Vagina (tissue), 2 donors: Measurements from ENCODE around the gene DNMT3L. TPM values are rescaled to one million over a fixed set of nuclear protein-coding genes. Genes with fewer than 3 reads are reported as not detected.

Source experiments
- DNase-seq, 2 donors: peaks; one replicate each; pipeline ENCODE4 v3.0.0-alpha.2; 2017; ENCODE audit errors: extremely low spot score in 2 of 2
- H3K27ac ChIP-seq: fragments of 200-600 bp; sonication (generic); one replicate; pipeline ENCODE4 v1.5.1; 2019
- H3K27me3 ChIP-seq: fragments of 200-600 bp; sonication (generic); one replicate; pipeline ENCODE4 v1.5.1; 2019
- H3K36me3 ChIP-seq, 2 donors: fragments of 200-600 bp; sonication (generic); one replicate each; pipeline ENCODE4 v1.5.1; 2017 to 2019
- H3K4me1 ChIP-seq: fragments of 200-600 bp; sonication (generic); one replicate; pipeline ENCODE4 v1.5.1; 2019
- H3K4me3 ChIP-seq, 2 donors: fragments of 200-600 bp; sonication (generic); 1 replicate in 1 of 2; 2 replicates in 1 of 2; pipeline ENCODE4 v1.5.1; 2016 to 2019
- H3K9me3 ChIP-seq: fragments of 200-600 bp; sonication (generic); one replicate; pipeline ENCODE4 v1.5.1; 2019
- POLR2A ChIP-seq, 2 donors: fragments of 450-650 bp; IDR thresholded peaks; one replicate each; pipeline ENCODE4 v1.6.1; 2017; ENCODE audit warnings: antibody characterized with exemption in 2 of 2, mild to moderate bottlenecking in 2 of 2, moderate library complexity in 2 of 2
- POLR2AphosphoS5 ChIP-seq, 2 donors: sonication (generic); formaldehyde crosslinking; IDR thresholded peaks; one replicate each; pipeline ENCODE4 v1.9.0; 2017; ENCODE audit warnings: antibody characterized with exemption in 2 of 2, mild to moderate bottlenecking in 2 of 2, low read depth in 1 of 2; ENCODE audit not compliant: insufficient read depth in 1 of 2
- intact Hi-C: fragments of 100-400 bp; cut with DNase I; formaldehyde crosslinking; loops from one replicate; pipeline ENCODE4 v1.15.1; 2023
- total RNA-seq: library from RNA; depleted of rRNA; stranded (reverse); fragments of >200 nt; gene quantifications from one replicate; pipeline ENCODE4 v1.2.3, GENCODE V29; 2016
- TF ChIP-seq, protein P1 (sequence below), 3 experiments: fragments of 450-650 bp in 2 of 3; fragments of 200-600 bp in 1 of 3; sonication (generic) in 1 of 3; IDR thresholded peaks; one replicate each; pipeline ENCODE4 v1.5.1; 2017 to 2019; ENCODE audit warnings: antibody characterized with exemption in 3 of 3, mild to moderate bottlenecking in 2 of 3, moderate library complexity in 2 of 3

The DNMT3L gene
- total RNA-seq, 1 donor from 2014 or later: not detected

DNA sequence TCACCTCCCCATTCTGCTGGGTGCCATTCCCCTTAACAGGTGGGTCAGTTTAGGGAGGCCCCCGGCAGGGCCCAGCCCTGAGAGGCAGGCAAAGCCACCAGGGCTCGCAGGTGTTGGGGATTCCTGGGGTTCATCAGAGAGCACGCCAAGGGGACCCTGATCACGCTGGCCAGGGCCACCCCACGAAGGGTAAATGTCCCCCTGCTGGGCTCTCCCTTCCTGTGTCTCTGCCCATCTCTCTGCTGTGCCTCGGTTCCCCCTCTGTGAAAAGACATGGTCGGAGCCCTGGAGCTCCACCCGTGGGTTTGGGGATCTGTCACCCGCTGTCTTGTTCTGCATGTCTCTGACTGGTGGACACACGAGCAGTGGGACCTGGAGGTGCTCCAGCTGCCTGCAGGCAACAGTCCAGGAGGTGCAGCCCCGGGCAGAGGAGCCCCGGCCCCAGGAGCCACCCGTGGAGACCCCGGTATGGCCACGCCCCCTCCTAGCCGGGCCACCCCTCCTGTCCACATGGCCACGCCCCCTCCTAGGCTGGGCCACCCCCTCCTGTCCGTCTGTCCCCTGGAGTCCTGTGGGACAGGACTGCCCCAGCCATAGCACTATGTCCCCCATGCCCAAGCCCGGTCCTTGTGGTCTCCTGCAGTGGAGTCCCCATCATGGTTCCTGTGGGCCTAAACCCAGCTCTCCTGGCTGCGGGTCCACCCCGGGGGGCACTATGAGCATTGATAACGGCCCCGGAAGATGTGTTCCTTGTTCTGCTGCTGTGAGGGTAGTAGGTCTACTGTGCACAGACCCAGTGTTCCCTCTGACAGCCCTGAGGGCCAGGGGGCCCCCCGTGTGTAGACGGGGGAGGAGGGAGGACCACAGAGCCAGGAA is 30.5 kb upstream of the DNMT3L start:
- TF ChIP-seq POLR2AphosphoS5 (IDR thresholded peaks at IDR 0.05; ENCODE audit: insufficient read depth in 1 of 2, low read depth in 1 of 2) (no peak), POLR2A (IDR thresholded peaks at IDR 0.05) (no peak)
- TF ChIP-seq, protein P1, sequence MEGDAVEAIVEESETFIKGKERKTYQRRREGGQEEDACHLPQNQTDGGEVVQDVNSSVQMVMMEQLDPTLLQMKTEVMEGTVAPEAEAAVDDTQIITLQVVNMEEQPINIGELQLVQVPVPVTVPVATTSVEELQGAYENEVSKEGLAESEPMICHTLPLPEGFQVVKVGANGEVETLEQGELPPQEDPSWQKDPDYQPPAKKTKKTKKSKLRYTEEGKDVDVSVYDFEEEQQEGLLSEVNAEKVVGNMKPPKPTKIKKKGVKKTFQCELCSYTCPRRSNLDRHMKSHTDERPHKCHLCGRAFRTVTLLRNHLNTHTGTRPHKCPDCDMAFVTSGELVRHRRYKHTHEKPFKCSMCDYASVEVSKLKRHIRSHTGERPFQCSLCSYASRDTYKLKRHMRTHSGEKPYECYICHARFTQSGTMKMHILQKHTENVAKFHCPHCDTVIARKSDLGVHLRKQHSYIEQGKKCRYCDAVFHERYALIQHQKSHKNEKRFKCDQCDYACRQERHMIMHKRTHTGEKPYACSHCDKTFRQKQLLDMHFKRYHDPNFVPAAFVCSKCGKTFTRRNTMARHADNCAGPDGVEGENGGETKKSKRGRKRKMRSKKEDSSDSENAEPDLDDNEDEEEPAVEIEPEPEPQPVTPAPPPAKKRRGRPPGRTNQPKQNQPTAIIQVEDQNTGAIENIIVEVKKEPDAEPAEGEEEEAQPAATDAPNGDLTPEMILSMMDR (IDR thresholded peaks at IDR 0.05): no peak
- no peak for DNase-seq
- Histone ChIP-seq H3K27me3 (no peaks in the 10 kb centered on the region), H3K36me3 (no peaks in the 10 kb centered on the region), H3K4me3 (no peak overlapping the region), H3K9me3 (no peaks in the 10 kb centered on the region), H3K4me1 (peaks cover 24% of the 10 kb centered on the region), H3K27ac (no peak overlapping the region)
- intact Hi-C loops: no loop called here

DNA sequence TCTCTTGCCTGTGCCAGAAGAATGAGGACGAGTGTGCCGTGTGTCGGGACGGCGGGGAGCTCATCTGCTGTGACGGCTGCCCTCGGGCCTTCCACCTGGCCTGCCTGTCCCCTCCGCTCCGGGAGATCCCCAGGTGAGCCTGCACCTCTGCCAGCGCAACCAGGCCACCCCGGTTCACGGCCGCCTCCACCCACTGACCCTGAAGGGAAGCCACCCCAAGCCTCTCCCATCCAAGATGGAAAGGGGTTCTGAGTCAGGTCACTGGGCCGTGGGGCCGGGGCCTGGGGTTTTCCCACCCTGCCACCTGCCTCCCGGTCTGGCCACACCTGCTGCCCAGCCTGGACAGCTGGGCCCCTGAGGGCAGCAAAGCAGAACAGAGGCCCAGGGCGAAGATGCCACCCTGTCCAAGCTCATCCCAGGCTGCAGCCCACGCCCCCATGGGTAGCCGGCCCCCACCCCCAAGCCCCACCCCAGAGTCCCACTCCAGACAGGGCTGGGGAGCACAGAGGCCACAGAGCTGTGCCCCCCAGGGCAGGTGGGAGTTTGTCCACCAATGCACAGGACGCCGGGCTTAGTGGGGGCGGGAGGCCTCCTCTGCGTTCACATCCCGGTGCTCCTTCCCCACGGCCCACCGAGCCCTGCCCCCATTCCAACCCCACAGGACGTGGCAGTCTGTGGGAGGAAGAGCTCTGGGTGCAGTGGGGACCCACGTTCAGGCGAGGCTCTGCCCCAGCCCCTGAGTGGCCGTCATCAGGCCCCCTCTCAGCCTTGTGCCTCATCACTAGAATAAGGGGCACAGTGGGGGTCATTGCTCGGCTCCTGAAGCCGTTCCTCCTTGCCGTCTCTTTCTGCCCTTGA is 29.6 kb upstream of the DNMT3L start:
- Histone ChIP-seq H3K4me1 (peaks cover 23% of the 10 kb centered on the region), H3K4me3 (no peak overlapping the region), H3K9me3 (no peaks in the 10 kb centered on the region), H3K27ac (no peak overlapping the region), H3K27me3 (no peaks in the 10 kb centered on the region), H3K36me3 (no peaks in the 10 kb centered on the region)
- intact Hi-C loops: no loop called here
- TF ChIP-seq POLR2AphosphoS5 (IDR thresholded peaks at IDR 0.05; ENCODE audit: insufficient read depth in 1 of 2, low read depth in 1 of 2) (no peak), POLR2A (IDR thresholded peaks at IDR 0.05) (no peak)
- TF ChIP-seq, protein P1 (IDR thresholded peaks at IDR 0.05): no peak
- DNase-seq: no peak

- TF ChIP-seq, protein P1 (IDR thresholded peaks at IDR 0.05): no peak
- TF ChIP-seq POLR2AphosphoS5 (IDR thresholded peaks at IDR 0.05; ENCODE audit: insufficient read depth in 1 of 2, low read depth in 1 of 2): no peak
- intact Hi-C loops: no loop called here
- Histone ChIP-seq H3K36me3 (no peaks in the 10 kb centered on the region), H3K9me3 (no peaks in the 10 kb centered on the region), H3K27me3 (no peaks in the 10 kb centered on the region), H3K4me1 (peaks cover 20% of the 10 kb centered on the region), H3K4me3 (no peak overlapping the region), H3K27ac (no peak overlapping the region)
- DNase-seq: no peak
Observed at GRCh38 chr21:44290327-44291077, 28.8 kb upstream of the DNMT3L start.

GRCh38 chr21:44289381-44290010 is 27.8 kb upstream of the DNMT3L start:
- H3K27ac ChIP-seq: no peak overlapping the region
- intact Hi-C loops: no loop called here
- DNase-seq: no peak
- no peaks in the 10 kb centered on the region for H3K27me3 ChIP-seq
- H3K9me3 ChIP-seq: no peaks in the 10 kb centered on the region
- TF ChIP-seq POLR2AphosphoS5 (IDR thresholded peaks at IDR 0.05; ENCODE audit: insufficient read depth in 1 of 2, low read depth in 1 of 2) (no peak), POLR2A (IDR thresholded peaks at IDR 0.05) (no peak)
- TF ChIP-seq, protein P1 (IDR thresholded peaks at IDR 0.05): no peak
- peaks cover 13% of the 10 kb centered on the region for H3K4me1 ChIP-seq
- H3K36me3 ChIP-seq: no peaks in the 10 kb centered on the region
- no peak overlapping the region for H3K4me3 ChIP-seq
